Measurements from ENCODE around the gene PANK4. TPM values are rescaled to one million over a fixed set of nuclear protein-coding genes. Genes with fewer than 3 reads are reported as not detected.

The PANK4 gene
- total RNA-seq, 3 donors from 2014 or later = 38.4 to 40.5 (median 40.0) TPM

DNA sequence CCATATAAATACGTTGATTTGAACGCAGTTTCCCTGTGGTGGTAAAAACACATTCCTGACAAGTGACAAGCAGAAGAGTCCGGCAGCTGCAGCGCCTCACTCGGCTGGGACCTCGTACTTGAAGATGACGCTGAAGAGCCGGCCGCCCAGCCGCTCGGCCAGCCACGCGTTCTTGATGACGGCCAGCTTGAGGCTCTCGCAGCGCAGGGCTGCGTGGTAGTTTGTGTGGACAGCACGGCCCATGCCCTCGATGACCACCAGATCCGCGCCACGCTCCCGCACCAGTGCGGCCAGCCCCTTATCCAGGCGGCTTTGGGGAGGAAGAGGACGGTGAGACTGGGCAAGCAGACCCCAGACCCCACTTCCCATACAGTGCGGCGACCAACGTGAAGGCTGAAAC lies 17.6 kb downstream of the PANK4 start:
- no peak for ATAC-seq
- Mint-ChIP-seq H3K36me3 (ENCODE audit: insufficient read depth) (peaks cover 9% of the 10 kb centered on the region), H3K4me3 (no peak overlapping the region), H3K9me3 (no peaks in the 10 kb centered on the region), H3K4me1 (ENCODE audit: low read depth) (no peaks in the 10 kb centered on the region), H3K27me3 (ENCODE audit: low read depth) (no peaks in the 10 kb centered on the region)
- DNase-seq = no peak

DNA sequence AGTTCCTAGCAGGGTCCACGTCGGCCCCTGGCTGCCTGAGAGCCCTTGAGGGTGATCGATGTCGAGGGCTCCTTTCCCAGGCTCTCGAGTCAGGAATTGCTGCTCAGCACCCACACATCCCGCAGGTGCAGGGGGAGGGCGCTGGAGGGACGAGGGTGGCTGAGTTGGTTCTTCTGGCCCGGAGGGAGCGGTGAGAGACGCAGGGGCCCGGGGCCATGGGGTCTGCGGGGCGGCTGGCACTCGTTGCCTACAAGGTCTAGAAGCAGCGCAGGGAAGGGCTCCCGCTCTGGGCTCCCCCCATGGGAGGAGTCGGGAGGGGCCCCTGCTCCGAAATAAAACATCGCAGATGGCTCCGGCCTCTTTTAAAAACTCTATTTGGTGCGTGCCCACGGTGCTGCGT lies 18.2 kb downstream of the PANK4 start:
- ATAC-seq (no peak), DNase-seq (no peak)
- peaks cover 9% of the 10 kb centered on the region for H3K36me3 Mint-ChIP-seq (ENCODE audit: insufficient read depth)
- H3K4me3 Mint-ChIP-seq = no peak overlapping the region
- H3K27me3 Mint-ChIP-seq (ENCODE audit: low read depth) = no peaks in the 10 kb centered on the region
- no peaks in the 10 kb centered on the region for H3K9me3 Mint-ChIP-seq
- no peaks in the 10 kb centered on the region for H3K4me1 Mint-ChIP-seq (ENCODE audit: low read depth)

DNA sequence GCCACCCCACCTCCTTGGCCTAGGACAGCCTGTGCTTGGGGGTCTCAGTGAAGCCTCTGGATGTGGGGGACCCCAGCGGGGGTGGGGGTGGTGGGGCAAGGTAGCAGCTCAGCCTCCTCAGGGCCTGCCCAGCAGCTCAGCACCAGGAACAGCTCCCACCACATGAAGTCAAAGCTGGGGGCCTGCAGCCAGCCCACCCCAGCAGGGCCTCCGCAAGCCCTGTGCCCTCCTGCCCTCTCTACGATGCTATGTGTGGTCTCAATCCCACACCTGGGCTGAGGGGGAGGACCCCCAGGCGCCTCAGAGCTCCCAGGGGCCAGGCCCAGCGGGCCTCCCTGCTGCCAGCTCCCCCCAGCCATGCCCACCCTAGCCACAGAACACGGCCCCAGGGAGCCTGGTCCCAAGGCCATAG lies 18.6 kb downstream of the PANK4 start:
- H3K36me3 Mint-ChIP-seq (ENCODE audit: insufficient read depth) = peaks cover 9% of the 10 kb centered on the region
- no peaks in the 10 kb centered on the region for H3K27me3 Mint-ChIP-seq (ENCODE audit: low read depth)
- no peaks in the 10 kb centered on the region for H3K9me3 Mint-ChIP-seq
- H3K4me1 Mint-ChIP-seq (ENCODE audit: low read depth) = no peaks in the 10 kb centered on the region
- ATAC-seq = no peak
- H3K4me3 Mint-ChIP-seq = no peak overlapping the region
- DNase-seq = no peak

DNA sequence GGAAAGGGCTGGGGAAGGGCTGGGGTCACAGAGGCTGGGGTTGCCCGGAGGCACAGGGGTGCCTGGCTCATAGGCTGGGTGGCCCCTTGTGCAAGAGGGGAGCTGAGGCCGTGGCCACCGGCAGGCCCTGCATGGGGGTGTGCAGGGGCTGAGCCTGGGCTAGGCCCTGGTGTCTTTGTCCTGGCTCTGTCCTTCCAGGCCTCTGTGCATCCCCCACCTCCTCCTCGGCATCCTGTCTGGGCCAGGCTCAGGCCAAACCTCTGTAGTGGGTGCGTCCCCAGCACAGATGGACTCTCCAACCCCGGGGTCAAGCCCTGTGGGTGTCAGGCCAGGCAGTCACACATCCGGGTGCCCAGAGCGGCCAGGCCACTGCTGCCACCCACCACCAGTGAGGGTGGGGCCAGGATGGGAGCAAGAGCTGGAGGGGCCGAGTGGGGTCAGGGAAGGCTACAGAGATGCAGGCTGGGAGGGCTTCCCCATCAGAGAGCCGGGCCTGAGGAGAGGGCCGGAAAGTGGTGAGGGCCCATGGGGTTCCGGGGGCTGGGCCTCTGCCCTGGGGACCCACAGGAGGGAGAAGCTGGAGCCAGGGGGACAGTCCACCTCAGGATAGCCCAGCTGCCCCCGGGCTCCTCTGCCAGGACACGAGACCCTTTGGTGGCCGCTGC lies 19.4 kb downstream of the PANK4 start:
- DNase-seq (no peak), ATAC-seq (no peak)
- Mint-ChIP-seq H3K36me3 (ENCODE audit: insufficient read depth) (peaks cover 9% of the 10 kb centered on the region), H3K9me3 (no peaks in the 10 kb centered on the region), H3K4me3 (no peak overlapping the region), H3K4me1 (ENCODE audit: low read depth) (no peaks in the 10 kb centered on the region), H3K27me3 (ENCODE audit: low read depth) (no peaks in the 10 kb centered on the region)

GRCh38 chr1:2506007-2506860 lies 20.2 kb downstream of the PANK4 start:
- Mint-ChIP-seq H3K36me3 (ENCODE audit: insufficient read depth) (peaks cover 4% of the 10 kb centered on the region), H3K4me3 (no peak overlapping the region), H3K9me3 (no peaks in the 10 kb centered on the region), H3K4me1 (ENCODE audit: low read depth) (no peaks in the 10 kb centered on the region), H3K27me3 (ENCODE audit: low read depth) (no peaks in the 10 kb centered on the region)
- DNase-seq = no peak
- no peak for ATAC-seq

- H3K4me1 Mint-ChIP-seq (ENCODE audit: low read depth) = peaks cover 1% of the 10 kb centered on the region
- no peak for ATAC-seq
- peaks cover 4% of the 10 kb centered on the region for H3K36me3 Mint-ChIP-seq (ENCODE audit: insufficient read depth)
- DNase-seq = no peak
- H3K4me3 Mint-ChIP-seq = no peak overlapping the region
- no peaks in the 10 kb centered on the region for H3K27me3 Mint-ChIP-seq (ENCODE audit: low read depth)
- H3K9me3 Mint-ChIP-seq = no peaks in the 10 kb centered on the region
These were observed 20.9 kb downstream of the PANK4 start for GRCh38 chr1:2505461-2505994.

- H3K27me3 Mint-ChIP-seq (ENCODE audit: low read depth) = no peaks in the 10 kb centered on the region
- peaks cover 8% of the 10 kb centered on the region for H3K4me1 Mint-ChIP-seq (ENCODE audit: low read depth)
- DNase-seq (no peak), ATAC-seq (no peak)
- H3K4me3 Mint-ChIP-seq = no peak overlapping the region
- H3K9me3 Mint-ChIP-seq = no peaks in the 10 kb centered on the region
- H3K36me3 Mint-ChIP-seq (ENCODE audit: insufficient read depth) = peaks cover 4% of the 10 kb centered on the region
These were observed 21.5 kb downstream of the PANK4 start for GRCh38 chr1:2504949-2505272.

DNA sequence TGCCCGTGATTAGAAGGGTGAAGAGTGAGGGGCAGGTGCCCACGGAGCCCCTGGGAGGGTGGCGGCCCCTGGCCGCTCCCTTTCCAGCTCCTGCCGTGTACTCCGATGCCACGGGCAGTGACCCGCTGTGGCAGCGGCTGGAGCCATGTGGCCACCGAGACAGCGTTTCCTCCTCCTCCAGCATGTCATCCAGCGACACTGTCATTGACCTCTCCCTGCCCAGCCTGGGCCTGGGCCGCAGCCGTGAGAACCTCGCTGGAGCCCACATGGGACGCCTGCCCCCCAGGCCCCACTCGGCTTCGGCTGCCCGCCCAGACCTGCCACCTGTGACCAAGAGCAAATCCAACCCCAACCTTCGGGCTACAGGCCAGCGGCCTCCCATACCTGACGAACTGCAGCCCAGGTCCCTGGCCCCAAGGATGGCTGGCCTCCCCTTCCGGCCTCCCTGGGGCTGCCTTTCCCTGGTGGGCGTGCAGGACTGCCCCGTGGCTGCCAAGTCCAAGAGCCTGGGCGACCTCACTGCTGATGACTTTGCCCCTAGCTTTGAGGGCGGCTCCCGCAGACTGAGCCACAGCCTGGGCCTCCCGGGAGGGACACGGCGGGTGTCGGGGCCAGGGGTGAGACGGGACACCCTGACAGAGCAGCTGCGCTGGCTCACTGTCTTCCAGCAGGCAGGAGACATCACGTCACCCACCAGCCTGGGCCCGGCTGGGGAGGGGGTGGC lies 22.0 kb downstream of the PANK4 start:
- peaks cover 12% of the 10 kb centered on the region for H3K4me1 Mint-ChIP-seq (ENCODE audit: low read depth)
- H3K4me3 Mint-ChIP-seq = no peak overlapping the region
- H3K27me3 Mint-ChIP-seq (ENCODE audit: low read depth) = no peaks in the 10 kb centered on the region
- H3K36me3 Mint-ChIP-seq (ENCODE audit: insufficient read depth) = peaks cover 4% of the 10 kb centered on the region
- no peak for ATAC-seq
- no peak for DNase-seq
- H3K9me3 Mint-ChIP-seq = no peaks in the 10 kb centered on the region

DNA sequence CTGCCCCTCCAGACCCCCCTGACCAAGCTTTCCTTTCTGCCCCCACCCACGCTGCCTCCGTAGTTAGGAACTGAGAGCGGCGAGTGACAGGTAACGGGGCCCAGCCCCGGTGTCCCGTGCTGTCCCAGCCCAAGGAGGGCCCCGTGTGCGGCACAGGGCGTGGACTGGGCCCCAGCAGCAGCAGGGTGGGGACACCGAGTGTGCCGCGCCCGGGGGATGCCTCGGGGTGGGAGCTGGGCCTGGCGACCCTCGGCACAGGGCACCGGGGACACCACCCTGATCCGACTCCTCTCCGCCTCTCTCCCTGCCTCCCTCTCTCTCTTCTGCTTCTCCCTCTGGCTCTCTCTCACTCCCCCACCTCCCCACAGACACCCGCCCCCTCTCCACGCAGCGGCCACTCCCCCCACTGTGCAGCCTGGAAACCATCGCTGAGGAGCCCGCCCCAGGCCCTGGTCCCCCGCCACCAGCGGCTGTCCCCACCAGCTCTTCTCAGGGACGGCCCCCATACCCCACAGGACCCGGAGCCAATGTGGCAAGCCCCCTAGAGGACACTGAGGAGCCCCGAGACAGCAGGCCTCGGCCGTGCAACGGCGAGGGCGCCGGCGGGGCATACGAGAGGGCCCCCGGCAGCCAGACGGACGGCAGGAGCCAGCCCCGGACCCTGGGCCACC lies 22.7 kb downstream of the PANK4 start:
- ATAC-seq = no peak
- no peak for DNase-seq
- peaks cover 16% of the 10 kb centered on the region for H3K4me1 Mint-ChIP-seq (ENCODE audit: low read depth)
- peaks cover 2% of the 10 kb centered on the region for H3K36me3 Mint-ChIP-seq (ENCODE audit: insufficient read depth)
- no peak overlapping the region for H3K4me3 Mint-ChIP-seq
- H3K27me3 Mint-ChIP-seq (ENCODE audit: low read depth) = no peaks in the 10 kb centered on the region
- H3K9me3 Mint-ChIP-seq = no peaks in the 10 kb centered on the region

GRCh38 chr1:2502661-2503553 lies 23.5 kb downstream of the PANK4 start:
- Mint-ChIP-seq H3K4me1 (ENCODE audit: low read depth) (peaks cover 16% of the 10 kb centered on the region), H3K9me3 (no peaks in the 10 kb centered on the region), H3K4me3 (no peak overlapping the region), H3K27me3 (ENCODE audit: low read depth) (no peaks in the 10 kb centered on the region), H3K36me3 (ENCODE audit: insufficient read depth) (no peaks in the 10 kb centered on the region)
- DNase-seq (no peak), ATAC-seq (no peak)

DNA sequence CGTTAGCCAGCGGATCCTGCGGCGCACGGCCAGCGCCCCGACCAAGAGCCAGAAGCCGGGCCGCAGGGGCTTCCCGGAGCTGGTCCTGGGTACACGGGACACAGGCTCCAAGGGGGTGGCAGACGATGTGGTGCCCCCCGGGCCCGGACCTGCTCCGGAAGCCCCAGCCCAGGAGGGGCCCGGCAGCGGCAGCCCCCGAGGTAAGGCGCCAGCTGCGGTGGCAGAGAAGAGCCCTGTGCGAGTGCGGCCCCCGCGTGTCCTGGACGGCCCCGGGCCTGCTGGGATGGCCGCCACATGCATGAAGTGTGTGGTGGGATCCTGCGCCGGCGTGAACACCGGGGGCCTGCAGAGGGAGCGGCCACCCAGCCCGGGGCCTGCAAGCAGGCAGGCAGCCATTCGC lies 24.2 kb downstream of the PANK4 start:
- H3K36me3 Mint-ChIP-seq (ENCODE audit: insufficient read depth) = no peaks in the 10 kb centered on the region
- no peak for DNase-seq
- no peak for ATAC-seq
- no peak overlapping the region for H3K4me3 Mint-ChIP-seq
- H3K4me1 Mint-ChIP-seq (ENCODE audit: low read depth) = peaks cover 16% of the 10 kb centered on the region
- no peaks in the 10 kb centered on the region for H3K27me3 Mint-ChIP-seq (ENCODE audit: low read depth)
- H3K9me3 Mint-ChIP-seq = no peaks in the 10 kb centered on the region

DNA sequence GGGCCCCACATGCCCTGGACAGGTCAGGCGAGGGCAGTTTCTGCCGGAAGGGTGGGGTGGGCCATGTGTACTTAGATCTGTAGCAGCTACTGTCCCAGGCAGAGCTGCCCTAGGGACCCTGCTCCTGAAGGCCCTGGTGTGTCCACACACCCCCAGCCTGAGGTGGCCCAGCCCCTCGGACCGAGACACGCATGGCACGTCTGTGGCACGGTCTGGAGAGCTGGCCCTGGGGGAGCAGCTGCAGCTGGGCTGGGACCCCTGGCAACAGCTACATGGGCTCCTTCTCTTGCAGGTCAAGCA lies 24.6 kb downstream of the PANK4 start:
- no peak overlapping the region for H3K4me3 Mint-ChIP-seq
- H3K27me3 Mint-ChIP-seq (ENCODE audit: low read depth) = no peaks in the 10 kb centered on the region
- H3K9me3 Mint-ChIP-seq = no peaks in the 10 kb centered on the region
- DNase-seq (no peak), ATAC-seq (no peak)
- H3K4me1 Mint-ChIP-seq (ENCODE audit: low read depth) = peaks cover 20% of the 10 kb centered on the region
- H3K36me3 Mint-ChIP-seq (ENCODE audit: insufficient read depth) = no peaks in the 10 kb centered on the region

GRCh38 chr1:2501041-2501819 lies 25.2 kb downstream of the PANK4 start:
- DNase-seq (no peak), ATAC-seq (no peak)
- Mint-ChIP-seq H3K9me3 (no peaks in the 10 kb centered on the region), H3K27me3 (ENCODE audit: low read depth) (no peaks in the 10 kb centered on the region), H3K4me1 (ENCODE audit: low read depth) (peaks cover 21% of the 10 kb centered on the region), H3K4me3 (no peak overlapping the region), H3K36me3 (ENCODE audit: insufficient read depth) (no peaks in the 10 kb centered on the region)
